ENCODE data around the gene DENND4A.
"Not testable (repeated sequence)": the region's sequence is repeated elsewhere in the genome, so short reads cannot be mapped to it uniquely, and the experiment has no call there.

Gene DENND4A

GRCh38 chr15:65632780-65633375, 159.2 kb downstream of the DENND4A start:
- DNase-seq (ENCODE audit: low spot score), result no peak

DNA sequence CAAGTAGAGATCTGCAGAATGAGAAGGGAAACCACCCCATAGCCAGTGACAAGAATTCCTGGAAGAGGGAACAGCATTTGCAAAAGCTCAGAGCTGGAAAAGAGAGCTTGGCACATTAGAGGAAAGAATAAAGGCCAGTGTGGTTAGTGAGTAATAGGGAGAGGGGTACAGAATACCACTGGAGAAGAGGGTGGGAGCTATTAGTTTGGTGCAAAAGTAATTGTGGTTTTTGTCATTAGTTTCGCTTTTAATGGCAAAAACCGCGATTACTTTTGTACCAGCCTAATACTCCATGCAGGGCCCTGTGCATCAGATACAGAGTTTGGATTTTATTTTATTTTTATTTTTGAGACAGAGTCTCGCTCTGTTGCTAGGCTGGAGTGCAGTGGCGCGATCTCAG, 160.6 kb downstream of the DENND4A start:
- no peak for DNase-seq (ENCODE audit: low spot score)

GRCh38 chr15:65630760-65631159, 161.3 kb downstream of the DENND4A start:
- DNase-seq (ENCODE audit: low spot score), result no peak

DNA sequence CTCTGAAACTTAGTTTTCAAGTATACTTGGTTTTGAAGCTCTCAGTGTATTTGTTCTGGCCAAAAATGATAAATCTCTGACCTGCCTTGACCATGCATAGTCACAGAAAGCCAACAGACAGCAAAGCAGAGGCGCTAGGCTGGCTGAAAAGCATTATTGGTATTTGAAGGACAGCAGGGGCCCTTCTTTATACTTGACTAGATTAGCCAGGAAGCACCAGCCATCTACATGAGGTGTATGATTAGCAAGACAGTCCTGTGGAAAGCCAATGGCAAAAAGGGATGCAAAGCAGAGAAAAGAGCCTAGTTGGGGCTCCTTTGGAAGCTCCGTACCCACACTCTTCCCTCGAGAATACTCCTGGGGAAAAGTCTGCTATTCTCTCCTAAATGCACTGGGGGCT, 162.5 kb downstream of the DENND4A start:
- DNase-seq (ENCODE audit: low spot score), result no peak

DNA sequence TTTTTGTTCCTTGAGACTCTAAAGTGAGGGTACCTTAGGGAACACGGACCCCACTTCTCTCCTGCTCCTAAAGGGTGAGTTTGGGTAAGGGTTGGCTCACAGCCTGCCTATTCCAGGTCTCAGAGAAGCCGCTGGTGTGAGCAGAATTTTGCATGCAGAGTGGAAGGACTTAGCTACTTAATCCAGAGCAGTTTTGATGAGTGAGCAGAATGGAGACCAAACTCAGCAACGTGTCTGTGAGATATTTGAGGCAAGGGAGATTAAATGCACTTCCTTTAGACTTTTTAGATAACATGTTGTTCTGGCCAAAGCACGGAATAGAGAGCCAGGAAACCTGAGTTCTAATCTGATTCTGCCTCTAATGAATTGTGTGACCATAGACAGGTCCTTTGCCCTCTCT, 165.2 kb downstream of the DENND4A start:
- no peak for DNase-seq (ENCODE audit: low spot score)

DNA sequence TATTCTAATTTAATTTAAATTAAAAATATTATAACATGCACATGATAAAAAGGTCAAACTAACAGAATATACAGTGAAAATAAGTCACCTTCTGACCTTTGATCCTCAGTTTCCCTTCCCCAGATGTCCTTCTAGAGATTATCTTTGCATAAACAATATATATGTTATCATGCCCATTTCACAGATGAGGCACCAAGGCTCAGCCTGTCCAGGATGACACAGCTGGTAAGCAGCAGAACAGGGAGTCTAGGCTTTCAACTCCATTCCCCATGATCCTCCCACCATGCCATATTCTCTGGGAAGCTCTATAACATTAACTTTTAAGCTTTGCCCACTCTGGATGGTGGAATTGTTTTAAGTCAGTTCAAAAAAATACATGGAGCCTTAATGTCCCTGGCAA, 169.0 kb downstream of the DENND4A start:
- DNase-seq (ENCODE audit: low spot score), result no peak

- DNase-seq (ENCODE audit: low spot score), result no peak
Observed at GRCh38 chr15:65621638-65622037, 170.5 kb downstream of the DENND4A start, which contains the start of gene SLC24A1. Gene SLC24A1 (plus strand): TSS chr15:65621938. CDS start chr15:65624081, 2,143 bp downstream.

- no peak for DNase-seq (ENCODE audit: low spot score)
Observed at GRCh38 chr15:65620833-65621232, 171.3 kb downstream of the DENND4A start.

DNA sequence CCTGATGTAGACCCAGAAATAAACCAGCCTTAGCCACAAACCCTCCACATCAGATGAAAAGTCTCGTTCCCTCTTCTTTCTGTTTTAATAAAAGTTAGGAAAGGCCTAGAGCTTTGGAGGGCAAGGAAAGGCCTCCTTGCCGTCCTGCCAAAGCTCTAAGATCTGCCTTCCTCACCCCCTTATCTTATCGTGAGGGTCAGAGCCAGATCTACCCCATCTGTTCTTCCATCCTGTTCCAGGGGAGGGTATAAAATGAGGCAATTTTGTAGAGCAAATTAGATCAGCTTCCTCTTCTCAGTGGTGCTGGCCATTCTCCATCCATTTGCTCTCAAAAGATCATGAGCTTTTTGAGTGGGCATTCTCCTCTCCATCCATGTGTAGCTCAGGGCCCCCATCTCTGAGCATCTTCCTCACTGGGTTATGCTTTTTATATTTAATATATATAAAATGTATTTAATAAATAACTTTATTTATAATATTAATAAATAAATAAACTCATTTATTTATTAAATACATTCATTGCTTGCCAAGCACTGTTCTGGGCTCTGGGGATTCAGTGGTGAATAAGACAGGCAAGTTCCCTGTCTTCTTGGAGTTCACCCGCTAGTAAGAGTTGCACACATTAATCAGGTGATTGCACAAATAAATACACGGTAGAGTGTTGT, 172.3 kb downstream of the DENND4A start:
- no peak for DNase-seq (ENCODE audit: low spot score)

- no peak for DNase-seq (ENCODE audit: low spot score)
Observed at GRCh38 chr15:65618560-65619109, 173.5 kb downstream of the DENND4A start.

DNA sequence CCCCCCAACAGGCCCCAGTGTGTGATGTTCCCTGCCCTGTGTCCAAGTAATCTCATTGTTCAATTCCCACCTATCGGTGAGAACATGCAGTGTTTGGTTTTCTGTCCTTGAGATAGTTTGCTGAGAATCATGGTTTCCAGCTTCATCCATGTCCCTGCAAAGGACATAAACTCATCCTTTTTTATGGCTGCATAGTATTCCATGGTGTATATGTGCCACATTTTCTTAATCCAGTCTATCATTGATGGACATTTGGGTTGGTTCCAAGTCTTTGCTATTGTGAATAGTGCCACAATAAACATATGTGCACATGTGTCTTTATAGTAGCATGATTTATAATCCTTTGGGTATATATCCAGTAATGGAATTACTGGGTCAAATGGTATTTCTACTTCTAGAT, 176.2 kb downstream of the DENND4A start:
- DNase-seq (ENCODE audit: low spot score), result not testable (repeated sequence)

DNA sequence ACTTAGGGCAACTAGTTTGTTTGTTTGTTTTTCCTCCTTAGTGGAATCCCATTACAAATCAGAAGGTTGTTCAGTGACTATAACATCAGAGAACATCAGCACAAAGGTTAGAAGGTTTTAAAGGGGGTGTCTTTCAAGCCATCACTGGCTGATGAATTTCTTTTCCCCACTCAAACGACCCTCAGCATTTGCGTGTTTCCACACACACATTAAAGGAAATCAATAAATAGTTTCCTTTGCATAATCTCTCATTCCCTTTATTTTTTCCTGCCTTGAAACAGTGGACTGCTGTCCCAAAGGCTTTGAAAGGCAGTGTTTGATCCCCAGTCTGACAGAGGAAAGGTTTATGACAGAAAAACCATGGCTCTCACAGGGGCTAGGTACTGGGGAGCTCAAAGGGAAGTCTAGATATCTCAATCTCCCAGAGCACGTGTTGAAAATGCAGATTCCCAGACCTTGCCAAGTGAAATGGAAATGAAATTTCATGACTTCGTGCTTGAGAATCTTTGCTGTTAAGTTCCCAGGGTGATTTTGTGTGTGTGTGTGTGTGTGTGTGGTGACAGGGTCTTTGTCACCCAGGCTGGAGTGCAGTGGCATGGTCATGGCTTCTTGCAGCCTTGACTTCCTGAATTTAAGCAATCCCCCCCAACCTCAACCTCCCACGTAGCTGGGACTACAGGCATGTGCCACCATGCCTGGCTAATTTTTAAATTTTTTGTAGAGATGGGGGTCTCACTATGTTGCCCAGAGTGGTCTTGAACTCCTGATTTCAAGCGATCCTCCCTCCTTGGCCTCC, 178.9 kb downstream of the DENND4A start:
- no peak for DNase-seq (ENCODE audit: low spot score)

DNA sequence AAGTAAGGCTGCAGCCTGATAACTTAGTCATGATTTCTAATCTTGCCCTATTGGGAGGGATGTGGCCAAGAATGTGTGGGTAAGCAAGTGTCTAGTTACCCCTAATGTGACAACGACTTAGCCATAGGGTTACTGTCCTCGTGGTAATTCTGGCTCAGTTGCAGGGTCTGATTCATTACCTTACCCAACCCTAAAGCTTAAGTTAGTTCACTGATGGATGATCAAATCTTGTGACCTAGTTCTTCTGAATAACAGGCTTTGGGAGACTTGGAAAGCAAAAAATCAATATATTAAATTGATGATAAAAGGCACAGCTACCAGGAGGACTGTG, 179.5 kb downstream of the DENND4A start:
- DNase-seq (ENCODE audit: low spot score), result no peak

DNA sequence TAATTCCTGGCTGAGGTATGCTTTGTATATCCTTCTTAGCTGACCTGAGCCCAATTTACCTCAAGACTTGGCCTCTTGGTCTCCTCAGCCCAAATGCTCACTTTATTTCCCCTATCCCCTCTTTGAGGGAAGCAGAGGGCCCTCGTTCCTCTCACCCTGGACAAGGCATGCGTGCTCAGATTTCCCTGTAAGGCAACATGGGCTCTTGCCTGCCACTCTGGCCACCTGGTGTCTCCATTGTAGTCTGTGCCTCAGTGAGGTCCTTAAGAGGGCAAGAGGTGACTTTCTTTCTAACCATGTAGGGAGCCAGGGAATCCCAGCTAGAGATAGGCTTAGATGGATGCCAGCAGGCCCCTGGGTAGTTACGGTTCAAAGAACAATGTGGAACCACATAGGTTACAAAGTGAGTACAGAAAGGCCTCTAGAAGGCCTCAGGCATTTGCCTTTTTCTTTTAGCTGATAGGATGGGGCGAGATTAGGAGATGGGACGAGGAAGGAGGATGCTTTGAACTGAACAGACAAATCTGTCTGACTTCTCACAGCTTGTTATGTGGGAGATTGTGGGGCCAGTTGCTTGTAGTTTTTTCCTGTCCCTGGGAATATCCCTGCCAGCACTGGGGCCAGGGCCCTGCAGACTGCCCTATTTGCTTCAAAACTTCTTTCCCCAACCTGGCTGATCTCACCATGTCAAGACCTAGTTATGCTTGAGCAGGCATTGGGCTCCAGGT, 180.0 kb downstream of the DENND4A start:
- DNase-seq (ENCODE audit: low spot score), result no peak

DNA sequence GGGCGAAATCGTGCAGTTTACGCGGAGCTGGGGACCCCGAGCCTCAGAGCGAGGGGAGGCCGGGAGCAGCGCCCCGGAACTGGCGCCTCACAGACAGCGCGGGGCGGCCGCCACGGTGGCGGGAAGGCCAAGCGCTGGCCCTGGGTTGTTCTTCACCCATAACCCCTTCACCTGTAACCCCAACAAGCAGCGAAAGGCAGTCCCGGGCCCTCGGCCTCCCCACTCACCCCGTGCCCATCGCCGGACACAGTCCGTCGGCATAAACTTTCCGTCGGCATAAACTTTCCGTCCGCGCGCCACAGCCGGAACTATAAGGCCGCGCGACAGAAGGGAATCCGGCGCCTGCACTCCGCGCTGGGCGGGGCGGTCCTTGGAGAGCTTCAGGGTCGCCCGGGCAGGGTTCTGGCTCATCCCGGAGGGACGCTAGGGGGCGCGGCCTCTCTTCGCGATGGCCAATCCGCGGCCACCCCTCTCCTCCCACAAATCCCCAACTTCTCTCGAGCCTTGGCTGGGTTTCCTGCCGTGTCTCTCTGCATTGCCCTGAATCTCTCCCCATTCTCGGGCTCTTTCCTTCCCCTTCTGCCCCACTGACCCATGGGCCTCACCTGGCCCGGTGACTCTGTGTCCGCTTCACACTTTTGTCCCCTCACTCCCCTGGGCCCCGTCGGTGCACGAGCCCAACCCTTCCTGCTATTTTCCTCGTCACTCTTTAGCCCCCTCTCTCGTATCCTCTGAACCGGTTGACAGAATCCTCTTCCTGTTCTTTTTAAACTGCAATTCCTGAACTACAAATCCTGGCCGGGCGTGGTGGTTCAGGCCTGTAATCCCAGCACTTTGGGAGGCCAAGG, 181.0 kb downstream of the DENND4A start, which contains the start of gene INTS14:
TSS of gene INTS14 (minus strand) at position 261 of the 848 bp plus-strand sequence. CDS start 3,751 bp downstream, outside the sequence.
- peak; percentile 92 for DNase-seq (ENCODE audit: low spot score)
